K562 (cell line): Measurements from ENCODE around the gene PDHX. TPM values are rescaled to one million over a fixed set of nuclear protein-coding genes. Genes with fewer than 3 reads are reported as not detected.

Experiments used
- BMI1 ChIP-seq: fragments of 150-350 bp; IDR thresholded peaks from 2 replicates; pipeline ENCODE4 v1.6.1; 2014; ENCODE audit warnings: low read length
- CBFA2T3 ChIP-seq: fragments of 450-650 bp; IDR thresholded peaks from 2 replicates; pipeline ENCODE4 v1.6.1; 2017
- CCAR2 ChIP-seq: fragments of 200-400 bp; formaldehyde crosslinking; IDR thresholded peaks from 2 replicates; pipeline ENCODE4 v1.6.1; 2017; ENCODE audit warnings: mild to moderate bottlenecking, low read depth, low read length
- CCNT2 ChIP-seq: IDR thresholded peaks from 2 replicates; pipeline ENCODE4 v1.6.1; 2011; ENCODE audit warnings: borderline replicate concordance, low read depth, mild to moderate bottlenecking, moderate library complexity, mixed read lengths, low read length; ENCODE audit not compliant: insufficient read length; ENCODE audit errors: extremely low read depth
- CHD4 ChIP-seq: fragments of 200-600 bp; sonication (generic); IDR thresholded peaks from 3 replicates; pipeline ENCODE4 v1.6.1; 2012; ENCODE audit warnings: low read depth, mild to moderate bottlenecking, mixed read lengths, low read length, inconsistent platforms; ENCODE audit not compliant: insufficient read depth, insufficient replicate concordance, poor library complexity, severe bottlenecking
- DIDO1 ChIP-seq: fragments of 450-650 bp; IDR thresholded peaks from 2 replicates; pipeline ENCODE4 v1.6.1; 2016; ENCODE audit warnings: low read depth, missing biosample characterization, missing genetic modification characterization
- HDAC8 ChIP-seq: fragments of 450-650 bp; IDR thresholded peaks from 2 replicates; pipeline ENCODE4 v1.6.1; 2016; ENCODE audit warnings: mild to moderate bottlenecking, missing genetic modification characterization, moderate library complexity, missing compliant biosample characterization
- HES1 ChIP-seq: fragments of 450-650 bp; IDR thresholded peaks from 2 replicates; pipeline ENCODE4 v1.6.1; 2016; ENCODE audit warnings: low read depth, mild to moderate bottlenecking, moderate library complexity
- HNRNPUL1 ChIP-seq: fragments of 200-400 bp; formaldehyde crosslinking; IDR thresholded peaks from 2 replicates; pipeline ENCODE4 v1.6.1; 2017; ENCODE audit warnings: low read length
- KDM5B ChIP-seq: fragments of 200-600 bp; sonication (generic); IDR thresholded peaks from 2 replicates; pipeline ENCODE4 v1.6.1; 2012; ENCODE audit warnings: low read depth, mild to moderate bottlenecking, moderate library complexity, low read length, control low read depth, inconsistent platforms; ENCODE audit not compliant: insufficient replicate concordance
- MTA2 ChIP-seq: fragments of 450-650 bp; IDR thresholded peaks from 2 replicates; pipeline ENCODE4 v1.6.1; 2016; ENCODE audit warnings: low read depth
- NFE2L1 ChIP-seq: fragments of 450-650 bp; IDR thresholded peaks from 2 replicates; pipeline ENCODE4 v1.6.1; 2016; ENCODE audit warnings: missing genetic modification characterization, low read depth, mild to moderate bottlenecking, missing compliant biosample characterization, moderate library complexity, borderline replicate concordance
- NR2C2 ChIP-seq, 2 experiments: fragments of 200-800 bp in 1 of 2; sonication (Bioruptor generic) in 1 of 2; sonication (generic) in 1 of 2; formaldehyde crosslinking in 1 of 2; IDR thresholded peaks; 2 replicates each; pipeline versions ENCODE4 v1.6.1 to v1.8.0; 2016 to 2022; ENCODE audit warnings: mild to moderate bottlenecking in 1 of 2, missing compliant biosample characterization in 1 of 2, missing genetic modification characterization in 1 of 2, missing genetic modification reagents in 1 of 2
- PRPF4 ChIP-seq: fragments of 200-400 bp; formaldehyde crosslinking; IDR thresholded peaks from one replicate; pipeline ENCODE4 v1.6.1; 2017; ENCODE audit warnings: low read length, low read depth, mild to moderate bottlenecking; ENCODE audit not compliant: insufficient read depth, poor library complexity, severe bottlenecking
- SMC3 ChIP-seq: conservative IDR thresholded peaks from 2 replicates; pipeline ENCODE4 v1.6.1; 2011; ENCODE audit warnings: low read depth, low read length, improper control_type of control experiment; ENCODE audit not compliant: insufficient read depth
- TGIF2 ChIP-seq: sonication (generic); formaldehyde crosslinking; IDR thresholded peaks from 2 replicates; pipeline ENCODE4 v1.8.1; 2022; ENCODE audit warnings: mild to moderate bottlenecking, missing genetic modification reagents, moderate library complexity
- WHSC1 ChIP-seq: IDR thresholded peaks from one replicate; pipeline ENCODE4 v1.6.1; 2012; ENCODE audit warnings: low read length, control low read depth, inconsistent platforms
- YY1 ChIP-seq, 3 experiments: IDR thresholded peaks; 2 replicates each; pipeline ENCODE4 v1.6.1; 2011; ENCODE audit warnings: low read length in 2 of 3, mild to moderate bottlenecking in 2 of 3, moderate library complexity in 2 of 3, borderline replicate concordance in 1 of 3, control low read depth in 1 of 3, low read depth in 1 of 3; ENCODE audit not compliant: insufficient read depth in 3 of 3, insufficient replicate concordance in 2 of 3, control insufficient read depth in 1 of 3, insufficient read length in 1 of 3; ENCODE audit errors: extremely low read depth in 1 of 3
- ZEB2 ChIP-seq: fragments of 450-650 bp; IDR thresholded peaks from 2 replicates; pipeline ENCODE4 v1.6.1; 2016
- ZNF239 ChIP-seq: fragments of 250-450 bp; sonication (Bioruptor Pico); IDR thresholded peaks from 2 replicates; pipeline ENCODE4 v1.4.0; 2020; ENCODE audit warnings: mild to moderate bottlenecking
- ZNF384 ChIP-seq: IDR thresholded peaks from 2 replicates; pipeline ENCODE4 v1.6.1; 2012; ENCODE audit warnings: low read depth, low read length, improper control_type of control experiment
- polyA plus RNA-seq, 8 experiments: library from polyadenylated mRNA; depleted of rRNA in 4 of 8; stranded (reverse) in 5 of 8; unstranded in 3 of 8; fragments of >200 nt; fragmentation: Nextera tagmentation in 2 of 8; fragmentation: Illumina TruSeq in 1 of 8; extraction: Ambion mirVana in 2 of 8; extraction: Trizol in 1 of 8; gene quantifications; 2 replicates each; pipeline versions ENCODE4 v1.2.1 to v1.2.3, GENCODE V29; 2011 to 2014; ENCODE audit warnings: inconsistent platforms in 1 of 8, missing spikeins in 1 of 8
- total RNA-seq, 7 experiments: library from RNA; depleted of rRNA in 6 of 7; stranded (reverse); fragments of >200 nt in 6 of 7; fragmentation: Illumina TruSeq in 2 of 7; extraction: Trizol in 2 of 7; gene quantifications; 2 replicates each; pipeline versions ENCODE4 v1.2.1 to v1.2.3, GENCODE V29; 2011 to 2021; ENCODE audit warnings: low replicate concordance in 1 of 7
- TF ChIP-seq, protein P1 (sequence below): IDR thresholded peaks from 2 replicates; pipeline ENCODE4 v1.6.1; 2014; ENCODE audit warnings: antibody characterized with exemption
- TF ChIP-seq, protein P2 (sequence below): fragments of 450-650 bp; IDR thresholded peaks from 2 replicates; pipeline ENCODE4 v1.6.1; 2018; ENCODE audit warnings: mild to moderate bottlenecking, low read depth; ENCODE audit not compliant: partially characterized antibody

PDHX gene
- total and polyA plus RNA-seq, 9 of the 15 experiments (the other 6 are each of a cell fraction or from before 2014, with no cell fraction given): 20.8 to 43.5 (median 31.2) TPM

DNA sequence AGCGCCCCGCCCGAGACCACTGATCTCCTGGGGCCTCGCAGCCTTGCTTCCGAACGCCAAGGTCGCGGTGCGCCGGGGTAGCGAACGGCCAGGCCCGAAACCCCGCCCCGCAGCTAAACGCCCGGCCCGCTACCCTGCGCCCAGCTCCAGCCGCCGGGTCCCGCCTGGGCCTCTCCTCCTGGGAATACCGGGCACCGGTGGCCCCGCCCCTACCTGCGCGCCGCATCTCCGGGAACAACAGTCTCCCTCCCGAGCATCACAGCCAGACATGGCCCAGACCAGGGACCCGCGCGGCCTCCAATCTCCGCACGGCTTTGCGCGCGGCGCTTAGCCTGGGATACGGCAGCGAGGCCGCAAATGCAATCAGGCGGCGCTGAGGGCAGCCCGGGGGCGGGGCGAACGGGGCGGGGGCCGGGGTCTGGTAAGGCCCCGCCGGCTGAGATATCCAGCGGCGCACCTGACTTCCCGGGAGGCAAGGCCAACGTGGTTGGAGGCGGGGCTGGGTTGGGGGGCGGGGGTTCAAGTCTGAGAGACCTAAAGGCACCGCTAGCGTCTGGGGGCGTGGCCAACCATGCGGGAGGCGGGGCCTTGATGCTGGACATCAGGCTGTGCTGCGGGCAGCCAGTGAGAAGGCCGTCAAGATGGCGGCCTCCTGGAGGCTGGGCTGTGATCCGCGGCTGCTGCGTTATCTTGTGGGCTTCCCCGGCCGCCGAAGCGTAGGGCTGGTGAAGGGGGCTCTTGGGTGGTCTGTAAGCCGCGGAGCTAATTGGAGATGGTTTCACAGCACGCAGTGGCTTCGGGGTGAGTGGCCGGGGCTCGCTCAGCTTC lies at the start of gene PDHX, which contains the start of gene APIP (continued):
- no peak for TF ChIP-seq MTA2
- TF ChIP-seq ZEB2: 0 out of 2 replicates have a peak, but pooled peaks have one; percentile 21
- no peak for TF ChIP-seq ZNF239 (CRISPR knock-in tag)
- TF ChIP-seq KDM5B: peak; percentile 98
- TF ChIP-seq HDAC8: 0 out of 2 replicates have a peak, but pooled peaks have one; percentile 56
- TF ChIP-seq CCAR2: no peak
- no peak for TF ChIP-seq WHSC1
- TF ChIP-seq CCNT2: peak; percentile 52
- peak; percentile 81; the same call in 1 of the 2 replicates for TF ChIP-seq DIDO1 (tag)
- no peak for TF ChIP-seq CBFA2T3
- TF ChIP-seq YY1 (IDR thresholded peaks at IDR 0.05; ENCODE audit: borderline replicate concordance in 1 of 3, control insufficient read depth in 1 of 3, extremely low read depth in 1 of 3, insufficient read depth in 3 of 3, insufficient read length in 1 of 3, insufficient replicate concordance in 2 of 3, low read depth in 1 of 3, low read length in 2 of 3): peak; percentile 88 to 99 (median 97)
- no peak for TF ChIP-seq ZNF384
- TF ChIP-seq PRPF4: no peak
- TF ChIP-seq HES1: no peak
- no peak for TF ChIP-seq CHD4
- TF ChIP-seq NFE2L1 (tag): no peak
- TF ChIP-seq BMI1: no peak
- TF ChIP-seq, protein P1, sequence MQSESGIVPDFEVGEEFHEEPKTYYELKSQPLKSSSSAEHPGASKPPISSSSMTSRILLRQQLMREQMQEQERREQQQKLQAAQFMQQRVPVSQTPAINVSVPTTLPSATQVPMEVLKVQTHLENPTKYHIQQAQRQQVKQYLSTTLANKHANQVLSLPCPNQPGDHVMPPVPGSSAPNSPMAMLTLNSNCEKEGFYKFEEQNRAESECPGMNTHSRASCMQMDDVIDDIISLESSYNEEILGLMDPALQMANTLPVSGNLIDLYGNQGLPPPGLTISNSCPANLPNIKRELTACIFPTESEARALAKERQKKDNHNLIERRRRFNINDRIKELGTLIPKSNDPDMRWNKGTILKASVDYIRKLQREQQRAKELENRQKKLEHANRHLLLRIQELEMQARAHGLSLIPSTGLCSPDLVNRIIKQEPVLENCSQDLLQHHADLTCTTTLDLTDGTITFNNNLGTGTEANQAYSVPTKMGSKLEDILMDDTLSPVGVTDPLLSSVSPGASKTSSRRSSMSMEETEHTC: 0 out of 2 replicates have a peak, but pooled peaks have one; percentile 16
- no peak for TF ChIP-seq NR2C2 (CRISPR knock-in tag; IDR thresholded peaks at IDR 0.05)
- peak; percentile 67 for TF ChIP-seq NR2C2 (tag; IDR thresholded peaks at IDR 0.05)
- TF ChIP-seq, protein P2, sequence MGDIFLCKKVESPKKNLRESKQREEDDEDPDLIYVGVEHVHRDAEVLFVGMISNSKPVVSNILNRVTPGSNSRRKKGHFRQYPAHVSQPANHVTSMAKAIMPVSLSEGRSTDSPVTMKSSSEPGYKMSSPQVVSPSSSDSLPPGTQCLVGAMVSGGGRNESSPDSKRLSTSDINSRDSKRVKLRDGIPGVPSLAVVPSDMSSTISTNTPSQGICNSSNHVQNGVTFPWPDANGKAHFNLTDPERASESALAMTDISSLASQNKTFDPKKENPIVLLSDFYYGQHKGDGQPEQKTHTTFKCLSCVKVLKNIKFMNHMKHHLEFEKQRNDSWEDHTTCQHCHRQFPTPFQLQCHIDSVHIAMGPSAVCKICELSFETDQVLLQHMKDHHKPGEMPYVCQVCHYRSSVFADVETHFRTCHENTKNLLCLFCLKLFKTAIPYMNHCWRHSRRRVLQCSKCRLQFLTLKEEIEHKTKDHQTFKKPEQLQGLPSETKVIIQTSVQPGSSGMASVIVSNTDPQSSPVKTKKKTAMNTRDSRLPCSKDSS: no peak
- no peak for TF ChIP-seq SMC3
- no peak for TF ChIP-seq HNRNPUL1
- TF ChIP-seq TGIF2 (CRISPR knock-in tag): no peak
